ENCODE results near the gene OSTN. TPM values are rescaled to one million over a fixed set of nuclear protein-coding genes. Genes with fewer than 3 reads are reported as not detected.
"Not testable (repeated sequence)": the region's sequence is repeated elsewhere in the genome, so short reads cannot be mapped to it uniquely, and the experiment has no call there.

Gene OSTN
- total RNA-seq, 1 donor from 2014 or later, result not detected

GRCh38 chr3:191269289-191270085 is 70.4 kb downstream of the OSTN start:
- DNase-seq (ENCODE audit: low spot score), result no peak
- no peak for TF ChIP-seq CTCF (IDR thresholded peaks at IDR 0.05; ENCODE audit: unreplicated experiment)
- H3K27me3 Mint-ChIP-seq (ENCODE audit: unreplicated experiment), result no peaks in the 10 kb centered on the region
- no peak overlapping the region for H3K27ac Mint-ChIP-seq (ENCODE audit: unreplicated experiment)
- H3K36me3 Mint-ChIP-seq (ENCODE audit: low read depth, unreplicated experiment), result no peaks in the 10 kb centered on the region
- H3K9me3 Mint-ChIP-seq (ENCODE audit: unreplicated experiment), result no peaks in the 10 kb centered on the region
- H3K4me3 Mint-ChIP-seq (ENCODE audit: unreplicated experiment), result no peak overlapping the region
- no peaks in the 10 kb centered on the region for H3K4me1 Mint-ChIP-seq (ENCODE audit: unreplicated experiment)

- H3K36me3 Mint-ChIP-seq (ENCODE audit: low read depth, unreplicated experiment); DNase-seq (ENCODE audit: low spot score); H3K4me1 Mint-ChIP-seq (ENCODE audit: unreplicated experiment); H3K27me3 Mint-ChIP-seq (ENCODE audit: unreplicated experiment); H3K9me3 Mint-ChIP-seq (ENCODE audit: unreplicated experiment); H3K27ac Mint-ChIP-seq (ENCODE audit: unreplicated experiment); H3K4me3 Mint-ChIP-seq (ENCODE audit: unreplicated experiment): not testable (repeated sequence)
These were observed 76.2 kb downstream of the OSTN start for GRCh38 chr3:191275244-191275643.

GRCh38 chr3:191275751-191276150 is 76.7 kb downstream of the OSTN start:
- no peak for TF ChIP-seq CTCF (IDR thresholded peaks at IDR 0.05; ENCODE audit: unreplicated experiment)
- no peak overlapping the region for H3K27ac Mint-ChIP-seq (ENCODE audit: unreplicated experiment)
- H3K4me1 Mint-ChIP-seq (ENCODE audit: unreplicated experiment), result peaks cover 7% of the 10 kb centered on the region
- no peak overlapping the region for H3K4me3 Mint-ChIP-seq (ENCODE audit: unreplicated experiment)
- no peaks in the 10 kb centered on the region for H3K27me3 Mint-ChIP-seq (ENCODE audit: unreplicated experiment)
- DNase-seq (ENCODE audit: low spot score), result no peak
- no peaks in the 10 kb centered on the region for H3K36me3 Mint-ChIP-seq (ENCODE audit: low read depth, unreplicated experiment)
- H3K9me3 Mint-ChIP-seq (ENCODE audit: unreplicated experiment), result no peaks in the 10 kb centered on the region

- Mint-ChIP-seq H3K27me3 (ENCODE audit: unreplicated experiment) (no peaks in the 10 kb centered on the region), H3K36me3 (ENCODE audit: low read depth, unreplicated experiment) (no peaks in the 10 kb centered on the region), H3K9me3 (ENCODE audit: unreplicated experiment) (no peaks in the 10 kb centered on the region), H3K4me3 (ENCODE audit: unreplicated experiment) (no peak overlapping the region), H3K4me1 (ENCODE audit: unreplicated experiment) (peaks cover 11% of the 10 kb centered on the region), H3K27ac (ENCODE audit: unreplicated experiment) (no peak overlapping the region)
- no peak for DNase-seq (ENCODE audit: low spot score)
- no peak for TF ChIP-seq CTCF (IDR thresholded peaks at IDR 0.05; ENCODE audit: unreplicated experiment)
These were observed 81.1 kb downstream of the OSTN start for GRCh38 chr3:191280111-191280510.

- Mint-ChIP-seq H3K4me3 (ENCODE audit: unreplicated experiment) (no peak overlapping the region), H3K9me3 (ENCODE audit: unreplicated experiment) (no peaks in the 10 kb centered on the region), H3K4me1 (ENCODE audit: unreplicated experiment) (peaks cover 7% of the 10 kb centered on the region), H3K27ac (ENCODE audit: unreplicated experiment) (no peak overlapping the region), H3K27me3 (ENCODE audit: unreplicated experiment) (no peaks in the 10 kb centered on the region), H3K36me3 (ENCODE audit: low read depth, unreplicated experiment) (no peaks in the 10 kb centered on the region)
- DNase-seq (ENCODE audit: low spot score), result no peak
- no peak for TF ChIP-seq CTCF (IDR thresholded peaks at IDR 0.05; ENCODE audit: unreplicated experiment)
These were observed 81.8 kb downstream of the OSTN start for GRCh38 chr3:191280882-191281281.

Data from endothelial cell (in vitro differentiated cells).